Stimulated activated CD4-positive, alpha-beta T cell treated with anti-CD3 and anti-CD28 coated beads, Interleukin-4, amount 100 ng/mL, for 24 hours (primary cell): ENCODE measurements around the gene APBA2.

Experiments
- DNase-seq: peaks from one replicate; pipeline ENCODE4 v3.0.0-alpha.2; 2020

The APBA2 gene

DNA sequence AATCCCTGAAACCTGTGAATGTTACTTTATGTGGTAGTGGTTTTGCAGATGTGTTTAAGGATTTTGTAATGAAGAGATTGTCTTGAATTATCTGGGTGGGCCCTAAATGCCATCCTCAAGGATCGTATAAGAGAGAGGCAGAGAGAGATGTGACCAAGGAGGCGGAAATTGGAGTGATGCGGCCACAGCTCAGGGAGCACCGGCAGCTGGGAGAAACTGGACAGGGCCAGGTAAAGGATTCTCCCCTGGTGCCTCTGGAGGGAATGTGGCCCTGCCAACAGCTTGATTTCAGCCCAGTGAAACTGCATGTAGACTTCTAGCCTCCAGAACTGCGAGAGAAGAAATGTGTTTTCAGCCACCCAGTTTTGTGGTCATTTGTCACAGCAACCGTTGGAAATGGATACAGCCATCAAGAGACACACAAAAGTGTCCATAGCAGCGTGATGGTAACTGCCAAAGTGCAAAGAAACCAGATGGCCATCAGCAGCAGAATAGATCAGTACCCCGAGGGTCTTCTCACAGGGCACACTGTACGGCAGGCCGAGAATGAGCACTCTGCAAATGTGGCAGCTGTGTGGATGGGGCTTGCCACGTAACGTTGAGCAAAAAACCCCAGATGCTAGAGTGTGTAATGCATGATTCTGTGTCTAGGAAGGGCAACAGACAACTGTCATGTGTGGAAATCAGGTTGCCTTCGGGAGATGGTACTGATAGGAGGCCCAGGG lies 12.2 kb downstream of the APBA2 start:
- no peak for DNase-seq

DNA sequence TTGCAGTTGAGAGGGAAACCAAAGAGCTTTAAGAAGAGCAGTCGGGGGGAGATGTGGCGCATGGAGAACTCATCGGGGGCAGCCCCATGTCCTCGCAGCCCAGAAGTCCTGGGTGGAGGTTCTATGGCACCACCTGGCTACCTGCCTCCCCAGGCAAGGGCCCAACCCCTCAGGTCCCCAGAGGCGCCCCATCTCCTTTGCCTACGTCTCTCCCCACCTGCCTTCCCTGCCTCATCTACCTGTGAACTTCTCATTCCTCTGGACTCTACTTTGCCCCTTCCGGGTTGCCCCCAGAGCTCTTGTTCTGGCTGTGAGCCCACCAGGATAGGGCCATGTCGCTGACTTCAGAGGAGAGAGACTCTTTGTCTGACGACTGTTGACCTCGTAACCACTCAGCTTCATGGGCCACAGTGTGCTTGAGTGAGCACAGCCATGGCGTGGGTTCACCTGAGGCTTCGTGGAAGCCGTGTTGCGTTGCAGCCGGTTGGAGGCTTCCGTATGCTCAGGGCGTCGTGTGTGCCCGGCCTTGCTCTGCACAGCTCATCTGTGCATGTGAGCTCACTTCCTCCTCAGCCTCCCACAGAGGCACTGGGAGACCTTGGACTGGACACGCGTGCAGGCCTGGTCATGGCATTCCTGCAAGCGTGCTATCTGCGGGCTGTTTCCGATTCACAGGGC lies 13.4 kb downstream of the APBA2 start:
- no peak for DNase-seq

DNA sequence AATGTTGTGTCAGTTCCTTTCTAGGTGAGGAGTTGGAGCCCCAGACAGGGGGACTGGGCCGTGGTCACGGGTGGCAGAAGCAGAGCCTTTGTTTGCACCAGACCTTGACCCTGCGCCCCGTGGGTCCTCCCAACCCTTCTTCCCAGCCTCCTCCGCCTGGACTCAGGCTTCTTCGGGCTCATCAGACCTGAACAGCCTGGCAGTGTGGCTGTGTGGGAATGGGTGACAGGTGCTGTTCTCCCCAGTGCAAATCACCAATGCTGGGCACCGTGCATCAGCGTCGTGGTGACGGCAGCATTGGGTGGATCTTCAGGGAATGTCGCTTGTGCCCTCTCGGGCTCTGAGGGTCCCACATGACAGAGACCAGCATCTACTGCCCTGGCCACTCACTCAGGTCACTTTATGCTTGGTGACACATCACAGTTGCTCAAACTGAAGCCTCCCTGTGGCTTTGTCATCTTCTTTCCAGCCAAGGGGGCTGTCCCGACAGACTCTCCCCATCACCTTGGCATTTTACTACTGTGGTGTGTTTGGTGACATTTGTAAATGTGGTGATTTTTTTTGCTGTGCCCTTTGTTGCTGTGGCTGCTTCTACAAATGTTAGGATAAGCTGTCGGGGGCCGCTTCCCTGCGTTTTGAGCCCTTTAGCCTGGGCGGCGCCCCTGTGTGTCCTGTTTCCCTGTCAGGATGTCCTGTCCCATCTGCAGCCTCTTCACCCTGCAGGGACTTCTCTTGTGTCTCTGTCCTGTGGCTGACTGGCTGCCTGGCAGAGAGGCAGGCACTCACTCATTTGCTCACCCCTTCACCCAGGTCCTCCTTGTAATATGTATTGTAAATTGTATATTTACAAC lies 14.5 kb downstream of the APBA2 start:
- no peak for DNase-seq

DNA sequence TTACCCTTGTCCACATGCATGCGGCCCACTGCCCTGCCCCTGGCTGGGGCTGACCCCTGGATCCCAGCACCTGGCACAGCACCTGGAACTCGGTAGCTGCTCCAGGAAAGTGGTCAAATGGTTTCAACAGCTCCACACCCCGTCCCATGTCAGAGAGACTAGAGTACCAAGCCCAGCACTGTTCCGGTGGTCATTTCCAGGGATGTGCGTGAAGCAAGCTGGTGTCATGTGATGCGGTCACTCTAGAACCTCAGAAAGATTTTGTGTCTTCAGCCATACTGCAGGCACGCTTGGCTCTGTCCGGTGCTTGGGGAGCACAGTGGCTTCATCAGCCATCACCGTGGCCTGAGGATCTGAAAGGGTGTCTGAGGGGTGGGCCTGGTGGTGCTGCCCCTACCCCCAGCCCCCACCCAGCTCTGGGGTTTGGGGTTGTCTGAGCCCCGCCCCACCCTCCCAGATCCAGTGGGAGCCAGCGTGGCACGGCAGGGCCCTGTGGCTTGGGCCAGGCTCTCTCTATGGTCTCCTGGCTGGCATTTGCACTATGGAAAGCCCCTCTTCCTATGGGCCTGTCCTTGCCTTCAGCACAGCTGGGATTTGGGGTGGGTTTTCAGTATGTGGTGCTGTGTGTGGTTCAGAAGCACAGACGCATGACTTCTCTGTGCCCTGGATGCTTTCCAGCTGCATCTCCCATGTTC lies 15.3 kb downstream of the APBA2 start:
- no peak for DNase-seq

DNA sequence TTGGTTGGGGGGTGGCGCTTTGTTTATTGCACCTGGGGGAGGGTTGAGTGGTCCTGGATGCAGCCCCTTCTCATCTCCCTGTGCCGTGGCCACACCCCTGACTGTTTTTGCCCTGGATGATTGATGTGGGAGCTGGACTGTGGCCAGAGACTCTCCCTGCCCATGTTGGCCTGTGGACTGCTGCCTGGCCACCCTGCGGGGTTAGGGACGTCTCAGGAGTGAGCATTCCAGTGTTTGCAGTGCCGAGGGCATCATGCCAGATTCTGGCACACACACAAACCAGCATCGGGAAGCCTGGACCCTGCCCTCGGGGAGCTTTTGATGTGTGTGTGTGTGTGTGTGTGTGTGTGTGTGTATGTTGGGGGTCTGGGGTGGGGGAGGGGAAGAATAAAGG lies 15.8 kb downstream of the APBA2 start:
- no peak for DNase-seq

DNA sequence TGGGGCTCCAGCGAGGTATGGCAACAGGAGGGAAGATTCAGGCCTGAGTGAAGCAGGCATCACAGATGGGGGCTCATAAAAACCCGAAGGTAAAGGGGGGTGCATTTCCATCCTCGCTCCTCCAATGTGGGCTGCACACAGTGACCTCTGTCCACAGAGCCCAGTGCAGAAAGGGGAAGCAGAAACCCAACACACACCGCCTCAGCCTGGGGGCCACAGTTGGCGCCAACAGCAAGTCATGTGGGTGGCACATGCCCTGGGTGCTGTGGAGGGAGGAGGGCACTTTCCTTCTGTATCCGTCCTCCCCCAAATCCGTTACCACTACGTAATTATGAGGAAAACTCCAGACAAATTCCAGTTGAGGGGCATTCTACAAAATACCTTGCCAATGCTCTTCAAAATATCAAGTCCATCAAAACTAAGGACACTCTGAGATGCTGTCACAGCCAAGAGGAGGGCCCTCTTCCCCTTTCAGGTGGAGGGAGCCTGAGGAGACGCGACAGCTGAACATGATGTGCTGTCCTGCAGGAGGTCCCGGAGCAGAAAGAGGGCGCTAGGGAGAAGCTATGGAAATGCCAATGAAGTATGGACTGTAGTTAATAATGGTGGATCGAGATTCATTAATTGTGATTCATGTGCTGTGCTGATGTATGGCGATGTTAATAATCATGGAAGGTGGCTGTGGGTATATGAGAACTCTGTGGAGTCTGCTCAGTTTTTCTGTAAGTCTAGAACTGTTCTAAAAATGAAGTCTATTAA lies 16.4 kb downstream of the APBA2 start:
- DNase-seq, result no peak

DNA sequence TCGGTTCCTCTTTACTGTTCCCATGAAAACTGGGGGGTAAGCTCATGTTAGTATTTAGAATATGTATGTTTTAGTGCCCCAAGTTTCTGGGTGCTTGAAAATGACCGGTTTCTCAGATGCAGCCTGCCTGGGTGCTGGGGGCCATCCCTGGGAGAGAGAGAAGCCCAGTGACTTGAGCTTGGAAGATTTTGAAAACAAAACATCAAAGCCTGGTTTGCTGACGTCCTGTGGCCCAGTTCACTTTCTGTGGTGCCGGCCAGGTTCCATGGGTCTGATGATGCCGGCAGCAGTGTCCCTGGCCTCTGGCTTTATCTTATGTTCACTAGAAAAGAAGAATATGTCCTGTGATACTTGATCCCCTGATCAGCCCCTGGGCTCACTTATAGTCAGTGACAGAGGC lies 17.1 kb downstream of the APBA2 start:
- DNase-seq, result no peak

DNA sequence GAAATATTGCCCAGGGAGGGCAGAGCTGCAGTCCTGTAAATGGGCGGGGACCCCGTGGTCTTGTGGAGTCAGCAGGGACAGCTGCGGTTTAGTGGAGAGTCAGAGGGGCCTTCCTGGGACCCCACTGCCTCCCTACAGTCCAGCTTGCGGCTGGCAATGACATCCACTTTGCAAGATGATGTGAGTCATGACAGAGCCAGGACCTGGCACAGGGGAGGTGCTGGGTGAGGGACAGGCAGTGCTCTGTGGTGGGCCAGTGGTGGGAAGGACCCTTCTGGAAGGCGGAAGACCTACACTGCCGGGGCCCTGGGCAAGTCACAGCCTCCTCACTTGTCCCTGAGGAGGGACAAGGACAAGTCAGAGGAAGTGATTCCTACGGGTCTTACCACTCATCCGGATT lies 17.8 kb downstream of the APBA2 start:
- no peak for DNase-seq

DNA sequence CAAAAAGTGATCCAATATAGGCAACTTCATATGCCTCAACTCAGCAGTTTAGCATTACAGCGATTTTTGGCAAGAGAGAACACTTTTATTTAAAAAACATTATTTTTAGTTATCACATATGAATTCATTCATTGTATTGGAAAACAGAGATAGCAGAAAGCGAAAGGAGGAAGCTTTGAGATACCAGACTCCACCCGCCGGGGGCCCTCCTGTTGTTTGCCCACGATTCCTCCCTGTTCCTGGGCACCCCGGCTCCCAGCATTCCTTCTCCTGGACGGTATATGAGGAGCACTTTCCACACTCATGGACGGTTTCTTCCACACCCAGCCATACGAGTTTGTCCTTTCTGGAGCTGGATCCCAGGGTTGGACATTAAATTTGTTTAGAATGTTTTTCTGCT lies 18.2 kb downstream of the APBA2 start:
- no peak for DNase-seq

DNA sequence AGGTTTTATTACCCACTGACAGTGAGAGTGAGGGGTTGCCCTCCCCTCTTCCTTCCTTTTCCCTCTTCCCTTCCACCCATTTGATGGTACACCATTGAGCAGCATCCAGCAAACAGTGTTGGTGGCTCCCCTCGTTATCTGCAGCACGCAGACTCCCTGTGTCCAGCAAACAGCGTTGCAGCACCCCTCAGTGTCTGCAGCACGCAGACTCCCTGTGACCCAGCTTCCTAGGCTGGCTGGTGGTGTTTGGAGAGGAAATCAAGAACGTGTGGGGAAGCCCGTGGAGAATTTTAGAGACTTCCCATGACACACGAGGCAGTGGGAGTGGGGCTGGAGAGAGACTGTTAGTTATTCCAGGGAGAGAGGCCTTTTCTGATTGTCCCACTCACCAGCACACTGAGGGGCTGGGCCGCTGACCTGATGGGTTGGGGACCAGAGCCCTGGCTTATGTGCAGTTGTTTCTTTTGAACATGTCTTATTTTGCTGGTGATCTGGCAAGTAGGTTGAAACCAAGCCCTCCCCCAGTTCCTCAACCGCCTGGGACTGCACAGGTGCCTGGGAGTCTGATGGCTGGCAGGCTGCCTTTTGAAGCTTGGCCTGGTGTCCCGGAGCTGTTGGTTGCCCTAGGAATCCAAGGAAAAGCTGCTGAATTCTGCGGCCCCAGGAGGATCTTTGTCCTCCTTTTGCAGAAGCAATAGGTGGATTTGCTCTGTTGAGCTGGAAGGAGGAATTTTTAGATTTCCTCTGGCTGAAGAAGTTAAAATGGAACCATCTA lies 19.0 kb downstream of the APBA2 start:
- no peak for DNase-seq

DNA sequence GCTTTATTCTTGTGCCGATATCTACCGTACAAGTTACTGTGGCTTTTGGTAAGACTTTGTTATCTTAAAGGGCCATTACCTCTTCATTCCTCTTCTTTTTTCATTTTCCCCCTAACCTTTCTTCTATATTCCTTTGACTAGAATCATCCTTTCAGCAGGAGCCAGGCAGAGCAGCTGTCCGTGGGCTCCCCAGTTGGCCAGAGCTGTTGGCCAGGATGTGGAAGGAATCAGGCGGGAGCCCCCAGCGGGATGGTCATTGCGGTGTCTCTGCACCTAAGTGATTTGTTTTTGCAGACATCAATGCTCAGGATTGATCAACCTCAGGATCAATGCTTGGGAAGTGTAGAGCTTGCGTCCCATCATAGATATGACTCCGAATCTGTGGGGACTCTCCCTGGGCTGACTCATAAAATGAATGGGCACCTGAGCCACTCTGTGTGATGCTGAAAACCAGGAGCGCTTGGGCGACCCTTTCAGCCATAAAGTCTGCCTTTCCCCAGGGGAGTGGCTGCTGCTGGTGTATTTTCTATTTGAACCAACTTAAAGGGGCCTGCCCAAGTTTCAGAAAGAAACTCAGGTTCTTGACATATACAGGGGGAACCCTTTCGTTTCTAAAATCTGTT lies 21.7 kb downstream of the APBA2 start:
- DNase-seq, result no peak

DNA sequence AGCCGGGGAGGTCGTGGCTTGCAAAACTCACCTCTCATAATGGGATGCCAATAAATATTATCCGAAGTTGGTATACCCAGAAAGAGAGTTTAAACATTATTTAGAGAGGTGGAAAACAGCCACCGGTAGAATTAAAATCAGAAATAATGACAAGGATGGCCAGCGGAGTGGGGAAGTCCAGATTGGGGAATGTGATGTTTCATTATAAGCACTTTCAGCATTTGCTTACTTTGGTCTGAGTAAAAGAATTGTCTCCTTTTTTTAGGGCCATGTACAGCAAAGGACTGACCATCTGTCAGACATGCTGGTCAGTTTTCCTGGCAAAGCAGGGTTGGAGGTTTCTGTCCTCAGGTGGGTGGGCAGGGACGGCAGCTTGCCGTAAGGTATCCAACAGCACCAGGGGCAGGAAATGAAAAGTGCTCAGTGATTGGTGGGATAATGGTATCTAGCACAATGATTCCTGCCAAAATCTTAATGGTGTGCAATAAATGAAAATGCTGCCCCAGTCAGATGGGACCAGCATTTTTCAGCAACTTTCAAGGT lies 24.3 kb downstream of the APBA2 start:
- DNase-seq, result no peak

DNA sequence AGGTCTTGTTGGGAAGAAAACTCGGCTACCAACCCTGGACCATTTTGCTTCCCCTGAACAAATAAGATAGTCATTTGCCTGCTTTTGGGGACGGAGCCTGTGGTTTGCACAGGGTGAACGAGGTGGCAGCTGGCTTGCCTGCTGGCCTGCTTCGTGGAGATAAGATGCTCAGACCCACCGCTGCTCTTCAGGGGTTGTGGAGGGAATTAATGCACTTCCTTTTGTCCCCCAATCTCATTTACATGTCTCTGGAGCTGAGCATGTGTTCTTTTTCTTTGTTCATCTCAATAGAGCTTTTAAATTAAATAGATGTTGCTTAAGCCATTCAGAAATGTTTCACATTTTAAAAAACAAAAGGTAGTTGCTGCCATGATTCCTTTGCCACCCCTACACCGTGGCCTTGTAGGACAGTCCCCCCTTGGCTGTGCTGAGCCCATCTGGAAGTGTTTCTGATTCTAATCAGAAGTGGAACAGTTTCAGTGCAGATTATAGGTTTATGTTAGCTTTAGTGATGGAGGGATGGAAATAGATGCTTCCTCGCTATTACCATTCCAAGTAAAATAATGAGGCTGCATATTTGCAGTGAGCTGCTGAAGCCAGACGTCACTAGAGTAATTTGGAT lies 25.6 kb downstream of the APBA2 start:
- DNase-seq, result no peak

DNA sequence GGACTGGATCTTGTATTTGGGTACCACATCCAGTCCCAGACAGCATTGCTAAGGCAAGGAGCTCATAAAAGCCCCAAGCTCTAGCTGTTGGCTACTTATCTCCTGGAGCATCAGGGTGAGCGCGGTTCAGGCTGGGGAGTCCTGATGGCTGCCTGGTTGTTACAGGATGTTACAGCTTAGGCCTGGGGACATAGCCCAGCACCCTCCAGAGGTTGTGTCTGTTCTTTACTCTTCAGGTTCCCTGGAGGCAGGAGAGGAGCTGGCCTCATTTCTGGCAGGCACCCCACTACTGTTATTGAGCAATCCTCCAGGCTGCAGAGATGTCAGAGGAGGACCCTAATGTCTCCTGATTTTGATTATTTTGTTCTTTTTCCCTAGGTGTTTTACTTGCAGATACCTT lies 26.6 kb downstream of the APBA2 start:
- no peak for DNase-seq

DNA sequence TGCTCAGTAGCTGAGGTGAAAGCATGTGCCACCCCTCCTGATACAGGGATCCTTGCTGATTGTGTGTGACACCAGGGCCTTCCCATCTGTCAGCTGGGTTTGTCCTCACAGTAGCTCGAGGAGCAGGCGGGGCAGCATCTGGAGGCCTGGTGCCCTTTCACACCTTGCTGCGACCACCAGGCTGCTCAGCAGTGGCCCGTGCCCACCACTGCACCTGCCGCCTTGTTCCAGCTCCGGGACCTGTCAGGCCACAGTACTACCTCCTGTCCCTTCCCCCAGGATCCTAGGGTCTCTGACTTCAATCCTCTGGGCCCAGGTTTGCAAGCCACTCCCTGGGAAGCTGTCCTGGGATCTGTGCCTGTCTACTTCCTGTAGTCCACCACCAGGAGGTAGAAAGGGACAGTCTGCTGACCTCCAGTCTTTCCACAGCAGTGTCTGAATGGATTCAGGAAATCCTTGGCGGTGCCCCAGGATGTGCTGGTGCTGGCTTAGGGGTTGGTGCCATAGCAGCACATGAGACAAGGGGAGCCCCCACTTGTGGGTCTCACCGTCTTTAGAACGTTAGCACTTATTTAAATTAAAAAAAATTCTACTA lies 27.5 kb downstream of the APBA2 start:
- DNase-seq, result no peak

DNA sequence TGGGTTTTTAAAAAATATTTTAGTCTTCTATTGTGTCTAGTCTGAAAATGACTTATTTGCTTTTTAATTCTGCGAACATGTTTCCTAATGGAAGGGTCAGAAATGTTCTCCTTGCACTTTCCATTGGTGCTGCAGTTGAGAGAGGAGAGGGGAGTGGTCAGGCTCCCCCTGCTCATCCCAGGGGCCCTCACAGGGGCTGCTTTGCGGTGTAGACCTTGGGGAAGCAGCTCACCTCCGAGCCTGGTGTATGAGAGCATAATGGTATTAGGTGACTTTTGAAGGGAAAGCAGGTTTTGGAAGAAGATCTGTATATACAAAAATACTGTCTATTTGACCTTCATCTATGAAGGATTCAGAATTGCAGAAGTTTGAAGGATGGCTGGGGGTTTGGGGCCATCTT lies 28.3 kb downstream of the APBA2 start:
- DNase-seq, result no peak

DNA sequence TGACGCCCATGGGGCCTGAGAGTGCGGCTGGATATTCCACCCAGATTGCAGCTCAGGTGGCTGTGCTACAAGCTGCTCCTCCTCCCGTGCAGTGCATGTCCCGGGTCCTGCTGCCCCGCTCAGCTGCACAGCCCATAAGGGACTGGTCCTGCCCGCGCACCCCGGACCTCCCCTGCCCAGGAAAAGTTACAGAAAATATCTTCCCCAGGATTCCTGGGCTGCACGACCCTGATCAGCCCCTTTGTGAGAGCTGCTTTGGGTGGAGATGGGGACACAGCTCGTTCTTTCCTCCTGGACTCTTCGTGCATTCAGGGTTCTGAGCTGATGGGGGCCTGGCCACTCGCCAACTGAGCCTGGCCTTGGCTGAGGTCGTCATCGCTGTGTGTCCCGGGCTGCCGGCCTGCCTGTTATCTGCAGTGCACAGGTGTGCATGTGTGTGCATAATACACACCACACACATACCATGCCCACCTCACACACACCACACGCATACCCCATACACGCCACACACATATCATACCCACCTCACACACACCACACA lies 28.8 kb downstream of the APBA2 start:
- DNase-seq, result no peak

DNA sequence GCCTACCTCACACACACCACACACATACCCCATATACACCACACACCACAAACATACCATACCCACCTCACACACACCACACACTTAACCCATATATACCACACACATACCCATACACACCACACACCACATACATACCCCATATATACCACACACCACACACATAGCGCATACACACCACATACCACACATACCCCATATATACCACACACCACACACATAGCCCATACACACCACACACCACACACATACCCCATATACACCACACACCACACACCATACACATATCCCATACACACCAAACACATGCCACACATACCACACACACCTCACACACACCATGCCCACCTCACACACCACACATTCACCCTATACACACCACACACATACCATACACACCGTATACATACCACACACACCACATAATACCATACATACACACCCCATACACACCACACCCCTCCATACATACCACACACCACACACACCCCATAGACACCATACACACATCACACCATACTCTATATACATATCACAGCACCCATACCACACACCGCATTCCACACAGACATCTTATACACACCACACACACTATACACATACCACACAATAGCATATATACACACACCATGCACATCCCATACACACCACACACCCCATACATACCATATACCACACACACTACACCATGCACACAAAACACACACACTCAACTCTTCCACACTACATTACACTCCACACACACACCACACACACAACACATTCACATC lies 29.5 kb downstream of the APBA2 start:
- no peak for DNase-seq

DNA sequence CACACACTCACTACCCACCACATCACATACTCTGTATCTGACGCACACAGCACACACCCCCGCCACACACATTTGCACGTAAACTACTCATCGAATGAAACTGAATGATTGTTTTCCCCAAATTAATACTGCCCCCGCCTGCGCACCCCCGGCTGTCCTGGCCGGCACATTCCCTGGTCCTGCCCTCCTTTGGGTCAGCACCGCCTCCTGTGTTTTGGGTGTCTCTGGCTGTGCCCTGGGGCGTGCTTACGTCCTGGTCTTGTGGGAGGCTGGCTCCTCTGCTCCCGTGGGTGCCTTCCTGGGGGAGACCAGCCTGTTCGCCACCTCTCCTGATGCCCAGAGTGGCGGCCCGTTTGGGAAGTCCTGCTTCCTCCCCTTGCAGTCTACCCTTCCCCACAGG lies 30.2 kb downstream of the APBA2 start:
- DNase-seq, result no peak
